A673 (cell line): ENCODE measurements around the gene VENTX. TPM values are rescaled to one million over a fixed set of nuclear protein-coding genes. Genes with fewer than 3 reads are reported as not detected.

ENCODE experiments used
- BruUV-seq: library from RNA; stranded (reverse); fragments of 400-500 nt; replicated peaks from 2 replicates; lab custom pipeline; 2021; lab: Mats Ljungman, UMichigan
- CTCF ChIA-PET: fragments of 300-600 bp; sonication (Branson Sonifier 250); formaldehyde crosslinking; loops from one replicate; lab custom pipeline; 2022; ENCODE audit warnings: antibody characterized with exemption; lab: Charles Lee
- POLR2A ChIA-PET: fragments of 300-600 bp; sonication (Branson Sonifier 250); formaldehyde crosslinking; loops from one replicate; lab custom pipeline; 2022; ENCODE audit warnings: antibody characterized with exemption; ENCODE audit not compliant: low non-redundant PET; lab: Charles Lee
- DNase-seq: peaks from one replicate; pipeline ENCODE4 v3.0.0-alpha.2; 2015; ENCODE audit warnings: low spot score
- H3K27ac ChIP-seq: fragments of 200-600 bp; sonication (generic); 2 replicates; pipeline ENCODE4 v1.5.1; 2016; ENCODE audit warnings: mixed run types, low read depth, mild to moderate bottlenecking, mixed read lengths, antibody characterized with exemption, low read length; ENCODE audit not compliant: poor library complexity, severe bottlenecking
- H3K27me3 ChIP-seq: fragments of 200-600 bp; sonication (generic); replicated peaks from 2 replicates; pipeline ENCODE4 v1.6.1; 2017; ENCODE audit warnings: mixed run types, low read depth, mild to moderate bottlenecking, mixed read lengths, antibody characterized with exemption, low read length; ENCODE audit not compliant: insufficient read depth, poor library complexity
- H3K36me3 ChIP-seq: fragments of 200-600 bp; sonication (generic); 2 replicates; pipeline ENCODE4 v1.6.1; 2016; ENCODE audit warnings: mixed run types, mild to moderate bottlenecking, mixed read lengths, antibody characterized with exemption, low read length; ENCODE audit not compliant: insufficient read depth, poor library complexity, severe bottlenecking
- H3K4me1 ChIP-seq: fragments of 200-600 bp; sonication (generic); 2 replicates; pipeline ENCODE4 v1.6.1; 2017; ENCODE audit warnings: mixed run types, mild to moderate bottlenecking, mixed read lengths, antibody characterized with exemption, low read length; ENCODE audit not compliant: insufficient read depth, poor library complexity, severe bottlenecking
- H3K4me3 ChIP-seq: fragments of 200-600 bp; sonication (generic); 2 replicates; pipeline ENCODE4 v1.5.1; 2016; ENCODE audit warnings: low read depth, mixed run types, mild to moderate bottlenecking, mixed read lengths, low read length; ENCODE audit not compliant: poor library complexity, severe bottlenecking
- H3K9me3 ChIP-seq: fragments of 200-600 bp; sonication (generic); 2 replicates; pipeline ENCODE4 v1.6.1; 2016; ENCODE audit warnings: mixed run types, low read depth, mild to moderate bottlenecking, mixed read lengths, antibody characterized with exemption, low read length; ENCODE audit not compliant: poor library complexity, severe bottlenecking
- EZH2 ChIP-seq: fragments of 200-600 bp; sonication (generic); IDR thresholded peaks from 2 replicates; pipeline ENCODE4 v1.6.1; 2017; ENCODE audit warnings: borderline replicate concordance, low read depth, mild to moderate bottlenecking, mixed read lengths, antibody characterized with exemption, low read length; ENCODE audit not compliant: poor library complexity, severe bottlenecking
- intact Hi-C: fragments of 100-400 bp; cut with micrococcal nuclease; formaldehyde crosslinking; loops from one replicate; pipeline ENCODE4 v1.10.0; 2022; ENCODE audit not compliant: unreplicated experiment
- total RNA-seq: library from RNA; stranded (reverse); gene quantifications from 2 replicates; pipeline ENCODE4 v1.2.3, GENCODE V29; 2021
- TF ChIP-seq, protein P1 (sequence below): fragments of 300-800, 200-600 bp; sonication (generic); conservative IDR thresholded peaks from 2 replicates; pipeline ENCODE4 v1.5.1; 2017; ENCODE audit warnings: low read depth, mild to moderate bottlenecking, antibody characterized with exemption, low read length, moderate library complexity, mixed read lengths

Gene VENTX
- total RNA-seq, 1 experiment from 2014 or later, result not detected

DNA sequence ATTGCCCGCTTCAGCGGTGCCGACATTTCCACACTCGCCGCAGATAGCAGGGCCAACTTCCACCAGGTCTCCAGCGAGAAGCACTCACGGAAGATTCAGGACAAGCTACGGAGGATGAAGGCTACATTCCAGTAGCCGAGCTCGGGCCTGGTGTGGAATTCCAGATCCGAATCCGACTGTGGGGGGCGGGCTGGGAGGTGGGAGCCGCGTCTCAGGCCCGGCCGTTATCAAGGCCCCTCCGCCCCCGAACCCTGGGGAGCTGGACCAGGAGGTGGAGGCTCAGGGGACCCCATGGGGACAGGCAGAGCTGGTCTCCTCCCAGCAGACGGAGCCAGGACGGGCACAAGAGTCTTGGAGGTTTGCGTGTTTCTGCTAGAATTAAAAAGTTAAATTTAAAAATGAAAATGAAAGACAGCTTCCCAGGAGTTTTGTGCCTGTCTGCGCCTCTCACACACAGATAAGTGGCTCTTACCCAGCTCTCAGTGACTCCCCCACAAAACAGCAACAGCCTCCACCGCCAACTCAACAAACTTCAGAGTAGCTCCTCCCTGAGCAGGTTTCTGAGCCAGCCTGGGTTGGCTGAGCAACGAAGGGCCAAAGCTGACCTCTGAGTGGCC, 12.8 kb upstream of the VENTX start:
- Histone ChIP-seq H3K27me3 (peaks cover 57% of the 10 kb centered on the region), H3K4me3 (no peak overlapping the region), H3K9me3 (no peaks in the 10 kb centered on the region), H3K4me1 (no peaks in the 10 kb centered on the region), H3K27ac (no peak overlapping the region), H3K36me3 (no peaks in the 10 kb centered on the region)
- ChIA-PET CTCF (interaction anchor here (0.6 kb wide), 2 partner anchors 10 to 273 kb away, joined by 3 to 4 read pairs; no protein-coding TSS in a partner anchor), POLR2A (no interaction called here)
- BruUV-seq, result no TSS peak
- DNase-seq, result no peak
- intact Hi-C loops, result no loop called here
- TF ChIP-seq, protein P1, sequence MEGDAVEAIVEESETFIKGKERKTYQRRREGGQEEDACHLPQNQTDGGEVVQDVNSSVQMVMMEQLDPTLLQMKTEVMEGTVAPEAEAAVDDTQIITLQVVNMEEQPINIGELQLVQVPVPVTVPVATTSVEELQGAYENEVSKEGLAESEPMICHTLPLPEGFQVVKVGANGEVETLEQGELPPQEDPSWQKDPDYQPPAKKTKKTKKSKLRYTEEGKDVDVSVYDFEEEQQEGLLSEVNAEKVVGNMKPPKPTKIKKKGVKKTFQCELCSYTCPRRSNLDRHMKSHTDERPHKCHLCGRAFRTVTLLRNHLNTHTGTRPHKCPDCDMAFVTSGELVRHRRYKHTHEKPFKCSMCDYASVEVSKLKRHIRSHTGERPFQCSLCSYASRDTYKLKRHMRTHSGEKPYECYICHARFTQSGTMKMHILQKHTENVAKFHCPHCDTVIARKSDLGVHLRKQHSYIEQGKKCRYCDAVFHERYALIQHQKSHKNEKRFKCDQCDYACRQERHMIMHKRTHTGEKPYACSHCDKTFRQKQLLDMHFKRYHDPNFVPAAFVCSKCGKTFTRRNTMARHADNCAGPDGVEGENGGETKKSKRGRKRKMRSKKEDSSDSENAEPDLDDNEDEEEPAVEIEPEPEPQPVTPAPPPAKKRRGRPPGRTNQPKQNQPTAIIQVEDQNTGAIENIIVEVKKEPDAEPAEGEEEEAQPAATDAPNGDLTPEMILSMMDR, result no peak
- TF ChIP-seq EZH2, result no peak

DNA sequence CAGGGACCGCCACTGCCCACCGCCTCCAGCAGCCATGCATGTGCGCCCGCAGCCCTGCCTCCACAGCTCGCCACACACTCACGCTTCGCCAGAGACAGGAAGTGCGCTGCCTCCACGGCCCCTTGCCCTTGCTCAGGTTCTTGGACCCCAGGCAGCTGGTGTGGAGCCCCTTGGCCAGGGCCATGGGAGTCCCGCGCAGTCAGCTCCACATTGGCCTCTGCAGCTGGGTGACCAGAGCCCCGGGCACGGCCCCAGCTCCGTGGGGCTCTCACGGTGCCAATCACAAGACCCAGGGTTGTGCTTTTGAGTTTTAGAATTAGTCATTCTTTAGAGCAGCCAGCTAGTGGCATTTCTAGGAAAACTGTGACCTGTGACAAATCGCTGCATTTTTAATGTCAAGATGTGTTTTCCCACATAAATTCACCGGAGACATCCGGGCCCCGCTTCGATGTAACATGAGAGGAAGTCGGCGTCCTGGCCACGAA, 11.9 kb upstream of the VENTX start:
- Histone ChIP-seq H3K36me3 (no peaks in the 10 kb centered on the region), H3K9me3 (no peaks in the 10 kb centered on the region), H3K27me3 (peaks cover 63% of the 10 kb centered on the region), H3K27ac (no peak overlapping the region), H3K4me1 (no peaks in the 10 kb centered on the region), H3K4me3 (no peak overlapping the region)
- intact Hi-C loops, result no loop called here
- TF ChIP-seq, protein P1, result no peak
- TF ChIP-seq EZH2, result no peak
- BruUV-seq, result no TSS peak
- ChIA-PET POLR2A (no interaction called here), CTCF (no interaction called here)
- DNase-seq, result no peak

DNA sequence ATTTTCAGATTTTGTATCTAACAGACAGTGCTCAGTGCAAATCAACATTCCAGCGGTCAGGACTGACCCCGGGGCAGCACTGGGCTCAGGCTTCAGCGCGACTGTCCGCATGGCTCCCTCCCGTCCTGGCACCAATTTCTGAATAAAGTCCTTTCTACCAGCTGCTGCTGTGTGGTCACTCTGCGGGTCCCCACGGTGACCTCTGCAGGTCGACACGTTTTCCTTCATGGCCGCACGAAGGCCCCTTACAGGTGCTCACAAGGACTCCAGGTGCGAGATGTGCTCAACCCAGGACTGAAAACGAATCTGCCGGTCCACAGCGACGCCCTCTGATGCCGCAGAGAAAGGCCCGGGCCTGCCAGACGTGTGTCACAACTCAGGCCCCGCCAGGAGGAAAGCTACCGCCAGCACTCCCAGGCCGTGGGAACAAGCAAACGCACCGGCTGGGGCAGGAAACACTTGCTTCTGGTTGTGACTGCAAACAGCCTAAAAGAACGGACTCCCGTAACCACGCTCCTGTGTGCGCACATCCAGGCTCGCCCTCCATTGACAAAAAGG, 11.3 kb upstream of the VENTX start:
- H3K9me3 ChIP-seq, result no peaks in the 10 kb centered on the region
- H3K27ac ChIP-seq, result no peak overlapping the region
- POLR2A ChIA-PET, result no interaction called here
- no TSS peak for BruUV-seq
- H3K4me3 ChIP-seq, result no peak overlapping the region
- CTCF ChIA-PET, result no interaction called here
- no peaks in the 10 kb centered on the region for H3K36me3 ChIP-seq
- TF ChIP-seq, protein P1, result no peak
- no peak for TF ChIP-seq EZH2
- H3K27me3 ChIP-seq, result peaks cover 68% of the 10 kb centered on the region
- DNase-seq, result no peak
- intact Hi-C loops, result no loop called here
- H3K4me1 ChIP-seq, result no peaks in the 10 kb centered on the region
